ENCODE data around the gene VPS26A.

- TF ChIP-seq CTCF (conservative IDR thresholded peaks at IDR 0.05 in 1 of 2, IDR thresholded peaks at IDR 0.05 in 1 of 2; ENCODE audit: low read depth in 1 of 2, low read length in 2 of 2): no peak
- TF ChIP-seq EZH2 (IDR thresholded peaks at IDR 0.05; ENCODE audit: low read length, missing control alignments): no peak
Observed at GRCh38 chr10:69130251-69130650, 6.3 kb downstream of the VPS26A start.

Measured in fibroblast of lung (primary cell).